Vagina (tissue), 2 donors: ENCODE data around the gene AMOTL2. TPM values are rescaled to one million over a fixed set of nuclear protein-coding genes. Genes with fewer than 3 reads are reported as not detected.

ENCODE experiments used
- DNase-seq, 2 donors: peaks; one replicate each; pipeline ENCODE4 v3.0.0-alpha.2; 2017; ENCODE audit errors: extremely low spot score in 2 of 2
- H3K27ac ChIP-seq: fragments of 200-600 bp; sonication (generic); one replicate; pipeline ENCODE4 v1.5.1; 2019
- H3K27me3 ChIP-seq: fragments of 200-600 bp; sonication (generic); one replicate; pipeline ENCODE4 v1.5.1; 2019
- H3K36me3 ChIP-seq, 2 donors: fragments of 200-600 bp; sonication (generic); one replicate each; pipeline ENCODE4 v1.5.1; 2017 to 2019
- H3K4me1 ChIP-seq: fragments of 200-600 bp; sonication (generic); one replicate; pipeline ENCODE4 v1.5.1; 2019
- H3K4me3 ChIP-seq, 2 donors: fragments of 200-600 bp; sonication (generic); 1 replicate in 1 of 2; 2 replicates in 1 of 2; pipeline ENCODE4 v1.5.1; 2016 to 2019
- H3K9me3 ChIP-seq: fragments of 200-600 bp; sonication (generic); one replicate; pipeline ENCODE4 v1.5.1; 2019
- CTCF ChIP-seq, 3 experiments: fragments of 450-650 bp in 2 of 3; fragments of 200-600 bp in 1 of 3; sonication (generic) in 1 of 3; IDR thresholded peaks; one replicate each; pipeline ENCODE4 v1.5.1; 2017 to 2019; ENCODE audit warnings: antibody characterized with exemption in 3 of 3, mild to moderate bottlenecking in 2 of 3, moderate library complexity in 2 of 3
- POLR2A ChIP-seq, 2 donors: fragments of 450-650 bp; IDR thresholded peaks; one replicate each; pipeline ENCODE4 v1.6.1; 2017; ENCODE audit warnings: antibody characterized with exemption in 2 of 2, mild to moderate bottlenecking in 2 of 2, moderate library complexity in 2 of 2
- POLR2AphosphoS5 ChIP-seq, 2 donors: sonication (generic); formaldehyde crosslinking; IDR thresholded peaks; one replicate each; pipeline ENCODE4 v1.9.0; 2017; ENCODE audit warnings: antibody characterized with exemption in 2 of 2, mild to moderate bottlenecking in 2 of 2, low read depth in 1 of 2; ENCODE audit not compliant: insufficient read depth in 1 of 2
- intact Hi-C: fragments of 100-400 bp; cut with DNase I; formaldehyde crosslinking; loops from one replicate; pipeline ENCODE4 v1.15.1; 2023
- total RNA-seq: library from RNA; depleted of rRNA; stranded (reverse); fragments of >200 nt; gene quantifications from one replicate; pipeline ENCODE4 v1.2.3, GENCODE V29; 2016

The AMOTL2 gene
- total RNA-seq, 1 donor from 2014 or later = 60.6 TPM

GRCh38 chr3:134340362-134340981 lies 33.8 kb downstream of the AMOTL2 start:
- Histone ChIP-seq H3K36me3 (no peaks in the 10 kb centered on the region), H3K27ac (no peak overlapping the region), H3K27me3 (no peaks in the 10 kb centered on the region), H3K9me3 (no peaks in the 10 kb centered on the region), H3K4me1 (peaks cover 16% of the 10 kb centered on the region), H3K4me3 (no peak overlapping the region)
- DNase-seq = no peak
- TF ChIP-seq POLR2AphosphoS5 (IDR thresholded peaks at IDR 0.05; ENCODE audit: insufficient read depth in 1 of 2, low read depth in 1 of 2) = no peak
- no peak for TF ChIP-seq CTCF (IDR thresholded peaks at IDR 0.05)
- no peak for TF ChIP-seq POLR2A (IDR thresholded peaks at IDR 0.05)
- intact Hi-C loops = no loop called here

GRCh38 chr3:134339913-134340312 lies 34.3 kb downstream of the AMOTL2 start:
- Histone ChIP-seq H3K9me3 (no peaks in the 10 kb centered on the region), H3K4me1 (peaks cover 22% of the 10 kb centered on the region), H3K27me3 (no peaks in the 10 kb centered on the region), H3K4me3 (no peak overlapping the region), H3K36me3 (no peaks in the 10 kb centered on the region), H3K27ac (no peak overlapping the region)
- no peak for DNase-seq
- intact Hi-C loops = no loop called here
- TF ChIP-seq POLR2AphosphoS5 (IDR thresholded peaks at IDR 0.05; ENCODE audit: insufficient read depth in 1 of 2, low read depth in 1 of 2) (no peak), POLR2A (IDR thresholded peaks at IDR 0.05) (no peak), CTCF (IDR thresholded peaks at IDR 0.05) (no peak)

- Histone ChIP-seq H3K4me1 (peaks cover 28% of the 10 kb centered on the region), H3K9me3 (no peaks in the 10 kb centered on the region), H3K27me3 (no peaks in the 10 kb centered on the region), H3K27ac (no peak overlapping the region), H3K4me3 (no peak overlapping the region), H3K36me3 (no peaks in the 10 kb centered on the region)
- TF ChIP-seq POLR2AphosphoS5 (IDR thresholded peaks at IDR 0.05; ENCODE audit: insufficient read depth in 1 of 2, low read depth in 1 of 2) = no peak
- TF ChIP-seq CTCF (IDR thresholded peaks at IDR 0.05) = no peak
- TF ChIP-seq POLR2A (IDR thresholded peaks at IDR 0.05) = no peak
- DNase-seq = no peak
- intact Hi-C loops = no loop called here
Observed at GRCh38 chr3:134339331-134339730, 34.9 kb downstream of the AMOTL2 start.

GRCh38 chr3:134338516-134339261 lies 35.6 kb downstream of the AMOTL2 start:
- no peak for DNase-seq
- intact Hi-C loops = no loop called here
- Histone ChIP-seq H3K27me3 (no peaks in the 10 kb centered on the region), H3K9me3 (no peaks in the 10 kb centered on the region), H3K27ac (no peak overlapping the region), H3K4me1 (peaks cover 34% of the 10 kb centered on the region), H3K36me3 (no peaks in the 10 kb centered on the region), H3K4me3 (no peak overlapping the region)
- no peak for TF ChIP-seq POLR2A (IDR thresholded peaks at IDR 0.05)
- TF ChIP-seq POLR2AphosphoS5 (IDR thresholded peaks at IDR 0.05; ENCODE audit: insufficient read depth in 1 of 2, low read depth in 1 of 2) = no peak
- no peak for TF ChIP-seq CTCF (IDR thresholded peaks at IDR 0.05)

GRCh38 chr3:134338201-134338512 lies 36.1 kb downstream of the AMOTL2 start:
- Histone ChIP-seq H3K27me3 (no peaks in the 10 kb centered on the region), H3K36me3 (no peaks in the 10 kb centered on the region), H3K9me3 (no peaks in the 10 kb centered on the region), H3K4me3 (no peak overlapping the region), H3K27ac (no peak overlapping the region), H3K4me1 (peaks cover 40% of the 10 kb centered on the region)
- no peak for TF ChIP-seq CTCF (IDR thresholded peaks at IDR 0.05)
- no peak for TF ChIP-seq POLR2A (IDR thresholded peaks at IDR 0.05)
- no peak for TF ChIP-seq POLR2AphosphoS5 (IDR thresholded peaks at IDR 0.05; ENCODE audit: insufficient read depth in 1 of 2, low read depth in 1 of 2)
- no peak for DNase-seq
- intact Hi-C loops = no loop called here
